ENCODE measurements around the gene PPP1R8.

- TF ChIP-seq, protein P1, sequence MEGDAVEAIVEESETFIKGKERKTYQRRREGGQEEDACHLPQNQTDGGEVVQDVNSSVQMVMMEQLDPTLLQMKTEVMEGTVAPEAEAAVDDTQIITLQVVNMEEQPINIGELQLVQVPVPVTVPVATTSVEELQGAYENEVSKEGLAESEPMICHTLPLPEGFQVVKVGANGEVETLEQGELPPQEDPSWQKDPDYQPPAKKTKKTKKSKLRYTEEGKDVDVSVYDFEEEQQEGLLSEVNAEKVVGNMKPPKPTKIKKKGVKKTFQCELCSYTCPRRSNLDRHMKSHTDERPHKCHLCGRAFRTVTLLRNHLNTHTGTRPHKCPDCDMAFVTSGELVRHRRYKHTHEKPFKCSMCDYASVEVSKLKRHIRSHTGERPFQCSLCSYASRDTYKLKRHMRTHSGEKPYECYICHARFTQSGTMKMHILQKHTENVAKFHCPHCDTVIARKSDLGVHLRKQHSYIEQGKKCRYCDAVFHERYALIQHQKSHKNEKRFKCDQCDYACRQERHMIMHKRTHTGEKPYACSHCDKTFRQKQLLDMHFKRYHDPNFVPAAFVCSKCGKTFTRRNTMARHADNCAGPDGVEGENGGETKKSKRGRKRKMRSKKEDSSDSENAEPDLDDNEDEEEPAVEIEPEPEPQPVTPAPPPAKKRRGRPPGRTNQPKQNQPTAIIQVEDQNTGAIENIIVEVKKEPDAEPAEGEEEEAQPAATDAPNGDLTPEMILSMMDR (IDR thresholded peaks at IDR 0.05) = no peak
- TF ChIP-seq EP300 (IDR thresholded peaks at IDR 0.05) (no peak), POLR2A (IDR thresholded peaks at IDR 0.05) (no peak)
These were observed 45.9 kb upstream of the PPP1R8 start for GRCh38 chr1:27784700-27785099.

All from ovary (tissue), 3 donors.